Activated naive CD8-positive, alpha-beta T cell (primary cell): ENCODE measurements around the gene PARVB.

Experiments used
- H3K27ac Mint-ChIP-seq: one replicate; pipeline ENCODE4 v1.8.0; 2021; ENCODE audit warnings: mixed read lengths
- H3K27me3 Mint-ChIP-seq: one replicate; pipeline ENCODE4 v1.8.0; 2021; ENCODE audit warnings: mixed read lengths
- H3K36me3 Mint-ChIP-seq: one replicate; pipeline ENCODE4 v1.8.0; 2021; ENCODE audit warnings: mixed read lengths
- H3K4me1 Mint-ChIP-seq: one replicate; pipeline ENCODE4 v1.8.0; 2021; ENCODE audit warnings: low read depth, mixed read lengths
- H3K4me3 Mint-ChIP-seq: one replicate; pipeline ENCODE4 v1.8.0; 2021; ENCODE audit warnings: mild to moderate bottlenecking, mixed read lengths
- H3K9me3 Mint-ChIP-seq: one replicate; pipeline ENCODE4 v1.8.0; 2021; ENCODE audit warnings: low read depth, mixed read lengths

PARVB gene

GRCh38 chr22:44075022-44075421 is 50.9 kb downstream of the PARVB start:
- Mint-ChIP-seq H3K36me3 (no peaks in the 10 kb centered on the region), H3K27me3 (peaks cover under 1% of the 10 kb centered on the region), H3K9me3 (no peaks in the 10 kb centered on the region), H3K27ac (no peak overlapping the region), H3K4me1 (no peaks in the 10 kb centered on the region), H3K4me3 (no peak overlapping the region)

- H3K27ac Mint-ChIP-seq: no peak overlapping the region
- no peaks in the 10 kb centered on the region for H3K9me3 Mint-ChIP-seq
- no peaks in the 10 kb centered on the region for H3K36me3 Mint-ChIP-seq
- H3K4me3 Mint-ChIP-seq: no peak overlapping the region
- H3K4me1 Mint-ChIP-seq: no peaks in the 10 kb centered on the region
- no peaks in the 10 kb centered on the region for H3K27me3 Mint-ChIP-seq
Observed at GRCh38 chr22:44075670-44076069, 51.6 kb downstream of the PARVB start.

GRCh38 chr22:44076825-44077224 is 52.7 kb downstream of the PARVB start:
- no peaks in the 10 kb centered on the region for H3K9me3 Mint-ChIP-seq
- H3K27me3 Mint-ChIP-seq: no peaks in the 10 kb centered on the region
- no peaks in the 10 kb centered on the region for H3K4me1 Mint-ChIP-seq
- H3K36me3 Mint-ChIP-seq: no peaks in the 10 kb centered on the region
- H3K27ac Mint-ChIP-seq: no peak overlapping the region
- no peak overlapping the region for H3K4me3 Mint-ChIP-seq

- H3K4me3 Mint-ChIP-seq: no peak overlapping the region
- H3K36me3 Mint-ChIP-seq: no peaks in the 10 kb centered on the region
- no peaks in the 10 kb centered on the region for H3K27me3 Mint-ChIP-seq
Observed at GRCh38 chr22:44080936-44081861, 57.1 kb downstream of the PARVB start.

GRCh38 chr22:44082801-44083200 is 58.7 kb downstream of the PARVB start:
- Mint-ChIP-seq H3K27ac (no peak overlapping the region), H3K36me3 (no peaks in the 10 kb centered on the region), H3K9me3 (no peaks in the 10 kb centered on the region), H3K27me3 (no peaks in the 10 kb centered on the region), H3K4me1 (no peaks in the 10 kb centered on the region), H3K4me3 (no peak overlapping the region)

More at GRCh38 chr22:44080936-44081861, 57.1 kb downstream of the PARVB start:
- no peaks in the 10 kb centered on the region for H3K9me3 Mint-ChIP-seq
- no peak overlapping the region for H3K27ac Mint-ChIP-seq
- H3K4me1 Mint-ChIP-seq: no peaks in the 10 kb centered on the region

- no peaks in the 10 kb centered on the region for H3K9me3 Mint-ChIP-seq
- no peak overlapping the region for H3K4me3 Mint-ChIP-seq
- no peaks in the 10 kb centered on the region for H3K4me1 Mint-ChIP-seq
- no peaks in the 10 kb centered on the region for H3K36me3 Mint-ChIP-seq
- no peak overlapping the region for H3K27ac Mint-ChIP-seq
- H3K27me3 Mint-ChIP-seq: no peaks in the 10 kb centered on the region
Observed at GRCh38 chr22:44084044-44084772, 60.1 kb downstream of the PARVB start.

- no peak overlapping the region for H3K4me3 Mint-ChIP-seq
- H3K27ac Mint-ChIP-seq: no peak overlapping the region
- no peaks in the 10 kb centered on the region for H3K36me3 Mint-ChIP-seq
- no peaks in the 10 kb centered on the region for H3K9me3 Mint-ChIP-seq
- H3K27me3 Mint-ChIP-seq: no peaks in the 10 kb centered on the region
- H3K4me1 Mint-ChIP-seq: peaks cover under 1% of the 10 kb centered on the region
Observed at GRCh38 chr22:44085743-44086270, 61.7 kb downstream of the PARVB start.

- Mint-ChIP-seq H3K4me1 (peaks cover 6% of the 10 kb centered on the region), H3K27ac (no peak overlapping the region), H3K9me3 (no peaks in the 10 kb centered on the region), H3K27me3 (no peaks in the 10 kb centered on the region), H3K36me3 (no peaks in the 10 kb centered on the region), H3K4me3 (no peak overlapping the region)
Observed at GRCh38 chr22:44086271-44087088, 62.4 kb downstream of the PARVB start.

GRCh38 chr22:44087089-44087430 is 63.0 kb downstream of the PARVB start:
- Mint-ChIP-seq H3K36me3 (no peaks in the 10 kb centered on the region), H3K27ac (no peak overlapping the region), H3K27me3 (no peaks in the 10 kb centered on the region), H3K4me1 (peaks cover 6% of the 10 kb centered on the region), H3K4me3 (no peak overlapping the region), H3K9me3 (no peaks in the 10 kb centered on the region)

- H3K4me1 Mint-ChIP-seq: peaks cover 6% of the 10 kb centered on the region
- H3K27ac Mint-ChIP-seq: no peak overlapping the region
- H3K9me3 Mint-ChIP-seq: no peaks in the 10 kb centered on the region
- H3K4me3 Mint-ChIP-seq: no peak overlapping the region
- no peaks in the 10 kb centered on the region for H3K36me3 Mint-ChIP-seq
- no peaks in the 10 kb centered on the region for H3K27me3 Mint-ChIP-seq
Observed at GRCh38 chr22:44088976-44089570, 65.0 kb downstream of the PARVB start.

GRCh38 chr22:44089717-44090570 is 65.8 kb downstream of the PARVB start:
- H3K27ac Mint-ChIP-seq: no peak overlapping the region
- H3K4me1 Mint-ChIP-seq: peaks cover 6% of the 10 kb centered on the region
- H3K4me3 Mint-ChIP-seq: no peak overlapping the region
- H3K27me3 Mint-ChIP-seq: no peaks in the 10 kb centered on the region
- no peaks in the 10 kb centered on the region for H3K36me3 Mint-ChIP-seq
- no peaks in the 10 kb centered on the region for H3K9me3 Mint-ChIP-seq

- H3K27ac Mint-ChIP-seq: no peak overlapping the region
- no peaks in the 10 kb centered on the region for H3K36me3 Mint-ChIP-seq
- no peaks in the 10 kb centered on the region for H3K9me3 Mint-ChIP-seq
- no peak overlapping the region for H3K4me3 Mint-ChIP-seq
- H3K27me3 Mint-ChIP-seq: no peaks in the 10 kb centered on the region
- peaks cover 6% of the 10 kb centered on the region for H3K4me1 Mint-ChIP-seq
Observed at GRCh38 chr22:44090571-44090905, 66.4 kb downstream of the PARVB start.

- H3K4me1 Mint-ChIP-seq: peaks cover 6% of the 10 kb centered on the region
- H3K36me3 Mint-ChIP-seq: no peaks in the 10 kb centered on the region
Observed at GRCh38 chr22:44091021-44091721, 67.1 kb downstream of the PARVB start.

More at GRCh38 chr22:44091021-44091721, 67.1 kb downstream of the PARVB start:
- Mint-ChIP-seq H3K27ac (no peak overlapping the region), H3K27me3 (no peaks in the 10 kb centered on the region), H3K9me3 (no peaks in the 10 kb centered on the region), H3K4me3 (no peak overlapping the region)
